PC-9 (cell line): Measurements from ENCODE around the gene RAET1E.

Source experiments
- EZH2 ChIP-seq: fragments of 200-600 bp; sonication (generic); IDR thresholded peaks from 2 replicates; pipeline ENCODE4 v1.8.0; 2017; ENCODE audit warnings: antibody characterized with exemption, low read depth
- TF ChIP-seq, protein P1 (sequence below): fragments of 200-600 bp; sonication (generic); conservative IDR thresholded peaks from 2 replicates; pipeline ENCODE4 v1.6.1; 2017; ENCODE audit warnings: mixed run types, antibody characterized with exemption, mild to moderate bottlenecking, moderate library complexity

DNA sequence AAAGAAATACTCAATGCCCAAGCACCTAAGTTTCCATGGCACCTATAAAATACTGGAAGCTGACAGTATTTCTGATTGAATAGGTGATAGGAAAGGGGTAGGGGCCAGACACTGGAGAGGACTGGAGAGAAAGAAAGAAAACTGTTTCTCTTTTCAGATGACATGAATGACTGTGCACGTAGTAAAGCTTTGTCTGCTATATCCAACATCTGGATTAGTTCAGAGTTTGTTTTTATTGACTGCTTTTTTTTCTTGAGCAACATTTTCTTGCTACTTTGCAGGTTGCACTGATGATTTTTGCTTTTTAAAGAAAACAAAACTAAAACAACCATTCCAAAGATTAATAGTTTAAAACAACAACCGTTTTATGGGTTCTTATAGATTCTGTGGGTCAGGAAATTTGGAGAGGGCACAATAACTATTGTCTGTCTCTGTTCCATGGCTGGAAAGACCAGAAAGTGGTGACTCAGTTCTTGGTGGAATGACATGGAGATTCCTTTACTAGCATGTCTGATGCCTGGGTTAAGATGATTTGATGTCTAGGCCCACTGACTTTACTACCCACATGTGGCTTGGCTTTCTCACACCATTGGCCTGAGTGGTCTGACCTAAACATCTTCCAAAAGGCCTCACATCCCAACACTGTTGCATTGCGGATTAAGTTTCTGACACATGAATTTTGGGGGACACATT lies 21.5 kb downstream of the RAET1E start:
- TF ChIP-seq, protein P1, sequence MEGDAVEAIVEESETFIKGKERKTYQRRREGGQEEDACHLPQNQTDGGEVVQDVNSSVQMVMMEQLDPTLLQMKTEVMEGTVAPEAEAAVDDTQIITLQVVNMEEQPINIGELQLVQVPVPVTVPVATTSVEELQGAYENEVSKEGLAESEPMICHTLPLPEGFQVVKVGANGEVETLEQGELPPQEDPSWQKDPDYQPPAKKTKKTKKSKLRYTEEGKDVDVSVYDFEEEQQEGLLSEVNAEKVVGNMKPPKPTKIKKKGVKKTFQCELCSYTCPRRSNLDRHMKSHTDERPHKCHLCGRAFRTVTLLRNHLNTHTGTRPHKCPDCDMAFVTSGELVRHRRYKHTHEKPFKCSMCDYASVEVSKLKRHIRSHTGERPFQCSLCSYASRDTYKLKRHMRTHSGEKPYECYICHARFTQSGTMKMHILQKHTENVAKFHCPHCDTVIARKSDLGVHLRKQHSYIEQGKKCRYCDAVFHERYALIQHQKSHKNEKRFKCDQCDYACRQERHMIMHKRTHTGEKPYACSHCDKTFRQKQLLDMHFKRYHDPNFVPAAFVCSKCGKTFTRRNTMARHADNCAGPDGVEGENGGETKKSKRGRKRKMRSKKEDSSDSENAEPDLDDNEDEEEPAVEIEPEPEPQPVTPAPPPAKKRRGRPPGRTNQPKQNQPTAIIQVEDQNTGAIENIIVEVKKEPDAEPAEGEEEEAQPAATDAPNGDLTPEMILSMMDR: no peak
- TF ChIP-seq EZH2: no peak
